GM23248 (cell line): ENCODE results near the gene TMEM38B. TPM values are rescaled to one million over a fixed set of nuclear protein-coding genes. Genes with fewer than 3 reads are reported as not detected.
"Not testable (repeated sequence)": the region's sequence is repeated elsewhere in the genome, so short reads cannot be mapped to it uniquely, and the experiment has no call there.

Experiments used
- DNase-seq: peaks from one replicate; pipeline ENCODE4 v3.0.0-alpha.2; 2015
- H2AFZ ChIP-seq: fragments of 200-600 bp; sonication (generic); 2 replicates; pipeline ENCODE4 v1.6.1; 2016; ENCODE audit warnings: antibody characterized with exemption
- H3F3A ChIP-seq: fragments of 200-600 bp; sonication (generic); 2 replicates; pipeline ENCODE4 v1.6.1; 2016; ENCODE audit warnings: mild to moderate bottlenecking, antibody characterized with exemption, mixed run types; ENCODE audit not compliant: insufficient read depth
- H3K27ac ChIP-seq: fragments of 200-600 bp; sonication (generic); 2 replicates; pipeline ENCODE4 v1.5.1; 2016; ENCODE audit warnings: mild to moderate bottlenecking
- H3K27me3 ChIP-seq: fragments of 200-600 bp; sonication (generic); replicated peaks from 2 replicates; pipeline ENCODE4 v1.6.1; 2016; ENCODE audit warnings: mild to moderate bottlenecking; ENCODE audit not compliant: insufficient read depth
- H3K36me3 ChIP-seq: fragments of 200-600 bp; sonication (generic); 2 replicates; pipeline ENCODE4 v1.6.1; 2016; ENCODE audit warnings: low read depth, mild to moderate bottlenecking
- H3K4me1 ChIP-seq: fragments of 200-600 bp; sonication (generic); 2 replicates; pipeline ENCODE4 v1.6.1; 2016; ENCODE audit warnings: mild to moderate bottlenecking; ENCODE audit not compliant: insufficient read depth
- H3K4me2 ChIP-seq: fragments of 200-600 bp; sonication (generic); one replicate; pipeline ENCODE4 v1.6.1; 2016; ENCODE audit warnings: mild to moderate bottlenecking; ENCODE audit not compliant: unreplicated experiment
- H3K4me3 ChIP-seq: fragments of 200-600 bp; sonication (generic); 2 replicates; pipeline ENCODE4 v1.5.1; 2016; ENCODE audit warnings: mild to moderate bottlenecking
- H3K79me2 ChIP-seq: fragments of 200-600 bp; sonication (generic); 2 replicates; pipeline ENCODE4 v1.6.1; 2016; ENCODE audit warnings: mild to moderate bottlenecking; ENCODE audit not compliant: insufficient read depth
- H3K9ac ChIP-seq: fragments of 200-600 bp; sonication (generic); 2 replicates; pipeline ENCODE4 v1.6.1; 2016; ENCODE audit warnings: mild to moderate bottlenecking
- H3K9me2 ChIP-seq: fragments of 200-600 bp; sonication (generic); 2 replicates; pipeline ENCODE4 v1.6.1; 2016; ENCODE audit warnings: mixed run types, mild to moderate bottlenecking, moderate library complexity; ENCODE audit not compliant: insufficient read depth
- H3K9me3 ChIP-seq: fragments of 200-600 bp; sonication (generic); one replicate; pipeline ENCODE4 v1.6.1; 2017; ENCODE audit warnings: low read depth
- H4K20me1 ChIP-seq: fragments of 200-600 bp; sonication (generic); 2 replicates; pipeline ENCODE4 v1.6.0; 2016; ENCODE audit not compliant: insufficient read depth
- EZH2 ChIP-seq: fragments of 200-600 bp; sonication (generic); IDR thresholded peaks from 2 replicates; pipeline ENCODE4 v1.6.1; 2018; ENCODE audit warnings: antibody characterized with exemption, mild to moderate bottlenecking; ENCODE audit not compliant: insufficient read depth, poor library complexity, severe bottlenecking
- EZH2phosphoT487 ChIP-seq: fragments of 200-600 bp; sonication (generic); IDR thresholded peaks from 2 replicates; pipeline ENCODE4 v1.6.1; 2018; ENCODE audit warnings: antibody characterized with exemption, moderate library complexity, mild to moderate bottlenecking, low read depth; ENCODE audit not compliant: insufficient read depth
- WGBS, 2 experiments: methylation state at CpG; one replicate each; pipeline ENCODE4 v1.1.6; 2015 to 2017; ENCODE audit warnings: low lambda C conversion rate in 2 of 2, low coverage in 1 of 2; ENCODE audit errors: missing lambda C conversion rate in 2 of 2; 5-methylcytosine and 5-hydroxymethylcytosine counted together
- in situ Hi-C: fragments of 300-500 bp; cut with MboI; formaldehyde crosslinking; loops from 2 replicates; pipeline ENCODE4 v1.15.0; 2020
- polyA plus RNA-seq: library from polyadenylated mRNA; unstranded; fragments of >200 nt; fragmentation: Nextera tagmentation; extraction: Ambion mirVana; gene quantifications from 2 replicates; pipeline ENCODE4 v1.2.1, GENCODE V29; 2016
- total RNA-seq: library from RNA; depleted of rRNA; stranded (reverse); fragments of >200 nt; shearing (Covaris generic); gene quantifications from 2 replicates; pipeline ENCODE4 v1.2.3, GENCODE V29; 2014

Gene TMEM38B
- total and polyA plus RNA-seq, 2 experiments from 2014 or later, result 6.2 to 9.1 TPM

GRCh38 chr9:105702207-105702606 is 7.9 kb downstream of the TMEM38B start:
- no peak overlapping the region for H3K4me3 ChIP-seq
- in situ Hi-C loops, result loop anchor here (25.0 kb wide), 1 partner anchor 265 kb away; the partner anchor contains the start of gene FSD1L
- WGBS, 2 experiments, result 100% methylated on average over 1 of the region's 1 CpG

GRCh38 chr9:105703638-105704037 is 9.3 kb downstream of the TMEM38B start:
- H3K27ac ChIP-seq, H3K4me2 ChIP-seq, H4K20me1 ChIP-seq, H3F3A ChIP-seq, H3K79me2 ChIP-seq, H3K4me1 ChIP-seq, H3K9me3 ChIP-seq, H3K36me3 ChIP-seq, DNase-seq, H2AFZ ChIP-seq, H3K9ac ChIP-seq, H3K4me3 ChIP-seq, H3K27me3 ChIP-seq, H3K9me2 ChIP-seq: not testable (repeated sequence)
- WGBS, 2 experiments, result 90 to 98% methylated on average over 3 to 4 of the region's 4 CpGs
- in situ Hi-C loops, result loop anchor here (25.0 kb wide), 1 partner anchor 266 kb away; the partner anchor contains the start of gene FSD1L

More at GRCh38 chr9:105702207-105702606, 7.9 kb downstream of the TMEM38B start:
- H3K27ac ChIP-seq, result no peak overlapping the region
- no peaks in the 10 kb centered on the region for H3K9me2 ChIP-seq
- no peak overlapping the region for H3K9ac ChIP-seq
- no peaks in the 10 kb centered on the region for H3K9me3 ChIP-seq
- no peak for DNase-seq
- H3K27me3 ChIP-seq, result no peaks in the 10 kb centered on the region
- no peaks in the 10 kb centered on the region for H3K79me2 ChIP-seq
- H3K4me2 ChIP-seq, result no peak overlapping the region
- no peaks in the 10 kb centered on the region for H3F3A ChIP-seq
- H2AFZ ChIP-seq, result no peak overlapping the region
- TF ChIP-seq EZH2phosphoT487, result no peak
- no peak for TF ChIP-seq EZH2
- no peaks in the 10 kb centered on the region for H4K20me1 ChIP-seq
- no peaks in the 10 kb centered on the region for H3K36me3 ChIP-seq
- no peaks in the 10 kb centered on the region for H3K4me1 ChIP-seq

DNA sequence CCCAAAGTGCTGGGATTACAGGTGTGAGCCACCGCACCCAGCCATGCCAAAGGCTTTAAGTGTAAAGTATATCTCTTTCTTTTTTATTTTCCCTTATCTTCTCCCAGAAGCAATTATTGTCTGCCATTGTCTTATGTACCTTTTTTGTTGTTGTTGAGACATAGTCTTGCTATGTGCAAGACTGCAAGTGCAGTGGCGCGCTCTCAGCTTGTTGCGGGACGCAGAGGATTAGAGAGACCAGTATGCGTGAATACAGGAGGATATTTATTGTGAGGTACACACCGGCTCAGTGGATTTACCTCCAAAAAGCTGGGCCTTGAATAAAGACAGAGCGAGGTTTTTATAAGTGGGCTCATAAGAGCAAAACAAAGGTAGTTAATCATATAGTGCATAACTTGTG is 11.8 kb downstream of the TMEM38B start:
- Histone ChIP-seq H3K4me2 (no peak overlapping the region), H3K9me3 (no peaks in the 10 kb centered on the region), H4K20me1 (no peaks in the 10 kb centered on the region), H3K4me1 (no peaks in the 10 kb centered on the region), H2AFZ (no peak overlapping the region), H3K27ac (no peak overlapping the region), H3K36me3 (no peaks in the 10 kb centered on the region), H3K27me3 (no peaks in the 10 kb centered on the region), H3F3A (no peaks in the 10 kb centered on the region), H3K9me2 (no peaks in the 10 kb centered on the region), H3K4me3 (no peak overlapping the region), H3K9ac (no peak overlapping the region), H3K79me2 (no peaks in the 10 kb centered on the region)
- in situ Hi-C loops, result loop anchor here (25.0 kb wide), 1 partner anchor 269 kb away; the partner anchor contains the start of gene FSD1L
- no peak for TF ChIP-seq EZH2
- no peak for TF ChIP-seq EZH2phosphoT487
- DNase-seq, result no peak
- 97 to 99% methylated on average over 8 of the region's 8 CpGs for WGBS, 2 experiments

GRCh38 chr9:105708405-105708804 is 14.1 kb downstream of the TMEM38B start:
- Histone ChIP-seq H4K20me1 (no peaks in the 10 kb centered on the region), H2AFZ (no peak overlapping the region), H3K9me3 (no peaks in the 10 kb centered on the region), H3K36me3 (no peaks in the 10 kb centered on the region), H3F3A (no peaks in the 10 kb centered on the region), H3K79me2 (no peaks in the 10 kb centered on the region), H3K4me2 (no peak overlapping the region), H3K9me2 (no peaks in the 10 kb centered on the region), H3K27ac (no peak overlapping the region), H3K27me3 (no peaks in the 10 kb centered on the region), H3K4me1 (no peaks in the 10 kb centered on the region), H3K4me3 (no peak overlapping the region), H3K9ac (no peak overlapping the region)
- 93 to 94% methylated on average over 3 of the region's 3 CpGs for WGBS, 2 experiments
- DNase-seq, result no peak
- in situ Hi-C loops, result loop anchor here (25.0 kb wide), 1 partner anchor 271 kb away; the partner anchor contains the start of gene FSD1L
- TF ChIP-seq EZH2, result no peak
- TF ChIP-seq EZH2phosphoT487, result no peak

DNA sequence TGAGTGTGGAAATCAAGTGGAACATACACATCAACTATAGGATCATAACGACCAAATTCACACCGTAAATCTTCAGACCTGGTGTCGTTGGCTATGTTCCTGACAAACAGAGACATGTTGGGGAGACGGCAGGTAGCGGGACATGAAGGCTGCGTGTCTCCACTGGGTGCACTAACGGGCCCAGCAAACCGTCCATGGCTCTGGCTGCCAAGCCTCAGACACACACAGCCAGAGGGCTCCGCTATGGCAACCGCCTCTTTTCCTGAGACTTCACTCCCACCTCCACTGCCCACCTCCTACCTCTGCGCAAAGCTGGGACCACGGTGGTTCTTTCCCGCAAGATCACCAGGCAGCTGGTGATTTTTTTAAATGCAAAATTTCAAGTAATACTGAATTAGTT is 16.3 kb downstream of the TMEM38B start:
- no peaks in the 10 kb centered on the region for H3K4me1 ChIP-seq
- H2AFZ ChIP-seq, result no peak overlapping the region
- in situ Hi-C loops, result loop anchor here (25.0 kb wide), 1 partner anchor 273 kb away; the partner anchor contains the start of gene FSD1L
- H3K4me3 ChIP-seq, result no peak overlapping the region
- H3K9ac ChIP-seq, result no peak overlapping the region
- TF ChIP-seq EZH2 (no peak), EZH2phosphoT487 (no peak)
- no peaks in the 10 kb centered on the region for H4K20me1 ChIP-seq
- 96 to 97% methylated on average over 13 of the region's 13 CpGs for WGBS, 2 experiments
- H3K9me3 ChIP-seq, result no peaks in the 10 kb centered on the region
- H3F3A ChIP-seq, result no peaks in the 10 kb centered on the region
- no peaks in the 10 kb centered on the region for H3K36me3 ChIP-seq
- H3K27me3 ChIP-seq, result no peaks in the 10 kb centered on the region
- no peak overlapping the region for H3K4me2 ChIP-seq
- H3K9me2 ChIP-seq, result no peaks in the 10 kb centered on the region
- H3K27ac ChIP-seq, result no peak overlapping the region
- no peak for DNase-seq
- H3K79me2 ChIP-seq, result no peaks in the 10 kb centered on the region
